NB4 (cell line): ENCODE results near the gene C1orf21.

Source experiments
- TF ChIP-seq, protein P1 (sequence below): IDR thresholded peaks from one replicate; pipeline ENCODE4 v1.5.1; 2012; ENCODE audit warnings: low read depth, low read length
- TF ChIP-seq, protein P2 (sequence below): IDR thresholded peaks from 2 replicates; pipeline ENCODE4 v1.6.1; 2011; ENCODE audit warnings: low read depth, low read length

DNA sequence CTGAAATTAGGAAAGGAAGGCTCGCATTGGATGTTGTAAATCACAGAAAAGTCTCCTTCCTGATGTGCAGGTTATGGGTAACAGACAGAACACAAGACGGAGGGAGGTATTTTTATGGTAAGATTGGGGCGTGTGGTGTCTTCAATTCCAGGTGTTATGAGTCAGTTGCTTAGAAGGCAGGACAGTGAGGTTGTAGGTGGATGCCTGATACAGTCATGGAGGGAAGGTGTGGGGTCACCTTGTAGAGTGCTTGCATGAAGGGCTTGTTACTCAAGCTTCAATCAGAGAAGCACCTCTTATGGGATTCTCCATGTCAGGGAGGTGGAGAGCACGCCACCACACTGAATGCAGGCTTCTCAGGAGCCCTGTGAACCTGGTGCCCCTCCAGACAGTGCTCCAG is 63.1 kb downstream of the C1orf21 start:
- TF ChIP-seq, protein P1, sequence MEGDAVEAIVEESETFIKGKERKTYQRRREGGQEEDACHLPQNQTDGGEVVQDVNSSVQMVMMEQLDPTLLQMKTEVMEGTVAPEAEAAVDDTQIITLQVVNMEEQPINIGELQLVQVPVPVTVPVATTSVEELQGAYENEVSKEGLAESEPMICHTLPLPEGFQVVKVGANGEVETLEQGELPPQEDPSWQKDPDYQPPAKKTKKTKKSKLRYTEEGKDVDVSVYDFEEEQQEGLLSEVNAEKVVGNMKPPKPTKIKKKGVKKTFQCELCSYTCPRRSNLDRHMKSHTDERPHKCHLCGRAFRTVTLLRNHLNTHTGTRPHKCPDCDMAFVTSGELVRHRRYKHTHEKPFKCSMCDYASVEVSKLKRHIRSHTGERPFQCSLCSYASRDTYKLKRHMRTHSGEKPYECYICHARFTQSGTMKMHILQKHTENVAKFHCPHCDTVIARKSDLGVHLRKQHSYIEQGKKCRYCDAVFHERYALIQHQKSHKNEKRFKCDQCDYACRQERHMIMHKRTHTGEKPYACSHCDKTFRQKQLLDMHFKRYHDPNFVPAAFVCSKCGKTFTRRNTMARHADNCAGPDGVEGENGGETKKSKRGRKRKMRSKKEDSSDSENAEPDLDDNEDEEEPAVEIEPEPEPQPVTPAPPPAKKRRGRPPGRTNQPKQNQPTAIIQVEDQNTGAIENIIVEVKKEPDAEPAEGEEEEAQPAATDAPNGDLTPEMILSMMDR: no peak
- TF ChIP-seq, protein P2, sequence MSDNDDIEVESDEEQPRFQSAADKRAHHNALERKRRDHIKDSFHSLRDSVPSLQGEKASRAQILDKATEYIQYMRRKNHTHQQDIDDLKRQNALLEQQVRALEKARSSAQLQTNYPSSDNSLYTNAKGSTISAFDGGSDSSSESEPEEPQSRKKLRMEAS: no peak
